ENCODE measurements around the gene GCNA. TPM values are rescaled to one million over a fixed set of nuclear protein-coding genes. Genes with fewer than 3 reads are reported as not detected.

GCNA gene
- total RNA-seq, 4 donors from 2014 or later = 0.35 to 3.1 (median 0.84) TPM

GRCh38 chrX:71599965-71600364 lies 21.7 kb downstream of the GCNA start:
- no peak overlapping the region for H3K27ac ChIP-seq
- no peak overlapping the region for H3K4me3 ChIP-seq
- peaks cover 0 to 9% (median 0%) of the 10 kb centered on the region in 3 donors for H3K9me3 ChIP-seq
- TF ChIP-seq POLR2A (IDR thresholded peaks at IDR 0.05) (no peak), CTCF (IDR thresholded peaks at IDR 0.05) (no peak)
- 79 to 82% methylated on average over 2 of the region's 2 CpGs for WGBS, 2 donors
- H3K27me3 ChIP-seq = no peaks in the 10 kb centered on the region
- no peak for DNase-seq
- intact Hi-C loops (cut with DNase I) = no loop called here
- H3K4me1 ChIP-seq = no peaks in the 10 kb centered on the region
- peaks cover 0 to 77% (median 0%) of the 10 kb centered on the region in 3 donors for H3K36me3 ChIP-seq

- Histone ChIP-seq H3K4me3 (no peak overlapping the region), H3K9me3 (peaks cover 0 to 9% (median 0%) of the 10 kb centered on the region in 3 donors), H3K36me3 (peaks cover 0 to 84% (median 0%) of the 10 kb centered on the region in 3 donors), H3K4me1 (no peaks in the 10 kb centered on the region), H3K27ac (no peak overlapping the region), H3K27me3 (no peaks in the 10 kb centered on the region)
- intact Hi-C loops (cut with DNase I) = no loop called here
- WGBS, 2 donors = 78 to 87% methylated on average over 26 to 33 of the region's 33 CpGs
- no peak for DNase-seq
- TF ChIP-seq CTCF (IDR thresholded peaks at IDR 0.05) (no peak), POLR2A (IDR thresholded peaks at IDR 0.05) (no peak)
These were observed 25.4 kb downstream of the GCNA start for GRCh38 chrX:71603618-71604017.

GRCh38 chrX:71604141-71604540 lies 25.9 kb downstream of the GCNA start:
- DNase-seq = no peak
- WGBS, 2 donors = 72 to 90% methylated on average over 8 to 10 of the region's 10 CpGs
- H3K27me3 ChIP-seq = no peaks in the 10 kb centered on the region
- peaks cover 0 to 84% (median 0%) of the 10 kb centered on the region in 3 donors for H3K36me3 ChIP-seq
- TF ChIP-seq CTCF (IDR thresholded peaks at IDR 0.05) (no peak), POLR2A (IDR thresholded peaks at IDR 0.05) (no peak)
- no peak overlapping the region for H3K27ac ChIP-seq
- no peaks in the 10 kb centered on the region for H3K4me1 ChIP-seq
- peaks cover 0 to 9% (median 0%) of the 10 kb centered on the region in 3 donors for H3K9me3 ChIP-seq
- H3K4me3 ChIP-seq = no peak overlapping the region
- intact Hi-C loops (cut with DNase I) = no loop called here

GRCh38 chrX:71604796-71605568 lies 26.7 kb downstream of the GCNA start:
- H3K9me3 ChIP-seq = peaks cover 0 to 9% (median 0%) of the 10 kb centered on the region in 3 donors
- WGBS, 2 donors = 59 to 92% methylated on average over 4 to 6 of the region's 8 CpGs
- no peak for TF ChIP-seq POLR2A (IDR thresholded peaks at IDR 0.05)
- no peak for TF ChIP-seq CTCF (IDR thresholded peaks at IDR 0.05)
- no peak overlapping the region for H3K27ac ChIP-seq
- no peak for DNase-seq
- intact Hi-C loops (cut with DNase I) = no loop called here
- peaks cover 0 to 84% (median 0%) of the 10 kb centered on the region in 3 donors for H3K36me3 ChIP-seq
- no peaks in the 10 kb centered on the region for H3K27me3 ChIP-seq
- H3K4me3 ChIP-seq = no peak overlapping the region
- H3K4me1 ChIP-seq = no peaks in the 10 kb centered on the region

GRCh38 chrX:71606536-71607216 lies 28.4 kb downstream of the GCNA start:
- no peaks in the 10 kb centered on the region for H3K4me1 ChIP-seq
- H3K27ac ChIP-seq = no peak overlapping the region
- H3K4me3 ChIP-seq = no peak overlapping the region
- no peak for TF ChIP-seq POLR2A (IDR thresholded peaks at IDR 0.05)
- no peak for TF ChIP-seq CTCF (IDR thresholded peaks at IDR 0.05)
- H3K9me3 ChIP-seq = peaks cover 0 to 9% (median 0%) of the 10 kb centered on the region in 3 donors
- 44 to 55% methylated on average over 3 to 8 of the region's 9 CpGs for WGBS, 2 donors
- peaks cover 7 to 84% (median 8%) of the 10 kb centered on the region in 3 donors for H3K36me3 ChIP-seq
- intact Hi-C loops (cut with DNase I) = no loop called here
- DNase-seq = no peak
- H3K27me3 ChIP-seq = no peaks in the 10 kb centered on the region

Data from esophagus squamous epithelium (tissue), 5 donors.